Adrenal gland (tissue), 12 donors: ENCODE data around the gene ACVR1C. TPM values are rescaled to one million over a fixed set of nuclear protein-coding genes. Genes with fewer than 3 reads are reported as not detected.
A peak's percentile ranks its signal among the peaks of the same experiment; 100 is the strongest.

Experiments used
- DNase-seq, 7 donors: peaks; one replicate each; pipeline ENCODE4 v3.0.0-alpha.2; 2019 to 2020
- H3K27ac ChIP-seq, 5 donors: fragments of 200-600 bp; sonication (generic) in 4 of 5; 1 replicate in 3 of 5; 2 replicates in 2 of 5; pipeline versions ENCODE4 v1.5.1 to v1.8.0; 2016 to 2020; ENCODE audit warnings: mild to moderate bottlenecking in 1 of 5
- H3K27me3 ChIP-seq: fragments of 200-600 bp; 2 replicates; pipeline ENCODE4 v1.8.0; 2021
- H3K36me3 ChIP-seq, 2 donors: fragments of 200-600 bp; replicated peaks in 1 of 2; 1 replicate in 1 of 2; 2 replicates in 1 of 2; pipeline versions ENCODE4 v1.5.1 to v1.8.0; 2018 to 2022
- H3K4me1 ChIP-seq, 2 donors: fragments of 200-600 bp; replicated peaks in 1 of 2; 1 replicate in 1 of 2; 2 replicates in 1 of 2; pipeline versions ENCODE4 v1.5.1 to v1.8.0; 2018 to 2021
- H3K4me3 ChIP-seq, 4 donors: fragments of 200-600 bp; sonication (generic) in 3 of 4; one replicate each; pipeline ENCODE4 v1.5.1; 2016 to 2018
- H3K9me3 ChIP-seq, 3 donors: fragments of 200-600 bp; sonication (generic) in 1 of 3; replicated peaks in 1 of 3; 1 replicate in 2 of 3; 2 replicates in 1 of 3; pipeline versions ENCODE4 v1.5.1 to v1.8.0; 2016 to 2021
- CTCF ChIP-seq, 6 experiments: fragments of 450-650 bp in 4 of 6; fragments of 200-600 bp in 2 of 6; sonication (generic) in 1 of 6; IDR thresholded peaks; 1 replicate in 5 of 6; 2 replicates in 1 of 6; pipeline versions ENCODE4 v1.5.1 to v1.8.0; 2016 to 2021; ENCODE audit warnings: antibody characterized with exemption in 6 of 6, mild to moderate bottlenecking in 2 of 6, moderate library complexity in 1 of 6
- POLR2A ChIP-seq, 2 donors: fragments of 450-650 bp; IDR thresholded peaks; one replicate each; pipeline ENCODE4 v1.6.1; 2017; ENCODE audit warnings: antibody characterized with exemption in 2 of 2, mild to moderate bottlenecking in 2 of 2, moderate library complexity in 1 of 2
- WGBS, 4 donors: extraction: QIAGEN DNeasy Blood & Tissue Kit in 2 of 4; methylation state at CpG; one replicate each; pipeline versions ENCODE4 v1.1.5 to v1.1.7; 2013 to 2017; 5-methylcytosine and 5-hydroxymethylcytosine counted together
- intact Hi-C, 2 donors: fragments of 100-400 bp; cut with DNase I; formaldehyde crosslinking; loops; one replicate each; pipeline versions ENCODE4 v1.14.1 to v1.15.0; 2022 to 2023
- polyA plus RNA-seq, 3 donors: library from polyadenylated mRNA; stranded (reverse); fragments of 200-250 nt in 2 of 3; fragments of 350-450 nt in 1 of 3; fragmentation: Illumina TruSeq in 1 of 3; extraction: RNeasy Lipid Tissue Mini Kit (QIAGEN cat#74804) in 1 of 3; gene quantifications; one replicate each; pipeline ENCODE4 v1.2.3, GENCODE V29; 2013 to 2014
- total RNA-seq, 9 donors: library from RNA; depleted of rRNA in 4 of 9; stranded (reverse); fragments of >200 nt in 4 of 9; fragments of 120-200 nt in 1 of 9; fragmentation: NEBNext Ultra II Directional in 1 of 9; extraction: Animal tissue kit (Norgen Biotek cat#: 25700) in 1 of 9; gene quantifications; one replicate each; pipeline versions ENCODE4 v1.1.0 to v1.2.4, GENCODE V29; 2013 to 2023
- donor health status: healthy with polysubstance abuse.
- donor health status: Bipolar disorder and iron deficiency.
- donor health status: DM: yes; HTN: yes; CAD: no.
- donor health status: DM: no; HTN: no; CAD: no.
- donor health status: DM: no; HTN: no; CAD: no.
- donor health status: DM: yes; HTN: yes; CAD: no.

Gene ACVR1C
- total and polyA plus RNA-seq, 12 donors: 0.18 to 4.8 (median 1.0) TPM; not detected in 2

- Histone ChIP-seq H3K27ac (no peak overlapping the region), H3K36me3 (no peaks in the 10 kb centered on the region), H3K4me3 (no peak overlapping the region), H3K4me1 (peaks cover 5 to 11% of the 10 kb centered on the region in 2 donors), H3K27me3 (no peaks in the 10 kb centered on the region), H3K9me3 (no peaks in the 10 kb centered on the region)
- WGBS, 4 donors: 68 to 70% (median 69%) methylated on average over 2 of the region's 2 CpGs
- no peak for DNase-seq
- TF ChIP-seq POLR2A (IDR thresholded peaks at IDR 0.05): no peak
- TF ChIP-seq CTCF (IDR thresholded peaks at IDR 0.05): no peak
- intact Hi-C loops: no loop called here
Measured at GRCh38 chr2:157631861-157632260, 3.2 kb upstream of the ACVR1C start.

DNA sequence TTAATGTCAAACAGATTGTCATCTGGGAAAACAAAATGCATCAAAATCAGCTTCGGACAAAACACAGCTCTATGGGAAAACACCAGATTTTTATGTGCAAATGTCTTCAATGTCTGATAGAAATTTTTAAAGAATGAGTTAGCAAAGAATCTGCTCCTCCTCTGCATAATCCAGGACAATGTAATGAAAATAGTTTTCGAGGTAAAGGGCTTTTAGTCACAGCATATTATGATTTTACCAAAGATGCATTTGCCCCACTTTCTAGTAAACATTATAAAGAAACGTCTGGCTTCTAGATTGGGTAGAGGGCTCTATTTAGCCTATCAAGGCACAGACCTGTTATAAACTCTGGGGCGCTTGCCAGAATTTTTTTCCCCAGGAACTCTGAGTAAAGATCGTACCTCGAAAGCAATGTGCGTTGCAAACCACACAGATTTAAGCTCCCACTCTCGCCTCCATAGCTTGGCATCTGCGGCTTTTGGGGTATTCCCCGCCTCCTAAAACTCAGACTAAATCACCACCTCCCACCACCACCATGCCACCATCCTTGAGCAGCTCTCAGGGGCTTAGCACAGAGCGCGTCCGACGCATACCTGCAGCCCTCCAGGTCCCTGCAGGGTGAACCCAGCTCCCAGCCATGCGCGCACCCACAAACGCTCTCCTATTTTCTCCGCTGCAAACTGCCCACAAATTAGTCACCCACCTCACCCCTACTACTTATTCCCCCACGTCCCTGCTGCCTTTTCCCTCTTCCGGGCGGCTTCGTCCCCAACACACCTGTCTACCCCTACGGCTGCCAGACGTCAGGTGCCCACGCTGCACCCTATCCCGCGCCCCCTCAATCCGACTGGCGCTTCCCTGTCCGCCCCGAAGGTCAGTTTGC, 829 bp downstream of the ACVR1C start:
- no peak for DNase-seq
- WGBS, 4 donors: 4 to 7% (median 6%) methylated on average over 29 to 31 of the region's 31 CpGs
- intact Hi-C loops: no loop called here

DNA sequence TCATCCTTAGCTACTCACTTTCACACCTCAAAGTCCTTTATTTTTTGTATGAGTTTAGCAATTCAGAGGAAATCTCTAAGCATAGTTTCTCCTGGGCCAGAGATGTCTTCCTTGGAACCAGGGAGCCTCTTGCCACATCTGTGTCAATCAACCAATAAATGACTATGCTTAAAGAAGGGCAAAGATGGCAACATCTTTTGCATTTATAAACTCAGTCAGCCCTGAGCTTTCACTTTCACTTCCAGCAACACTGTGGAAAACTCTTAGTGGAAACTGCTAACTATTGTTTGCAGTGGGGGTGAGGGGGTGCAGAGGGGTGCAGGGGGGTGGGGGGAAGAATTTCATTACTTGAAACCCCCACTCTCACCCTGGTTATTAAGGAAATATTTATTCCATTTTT, 3.4 kb downstream of the ACVR1C start:
- Histone ChIP-seq H3K4me1 (peaks cover 5 to 11% of the 10 kb centered on the region in 2 donors), H3K9me3 (no peaks in the 10 kb centered on the region), H3K4me3 (no peak overlapping the region), H3K27me3 (no peaks in the 10 kb centered on the region), H3K36me3 (no peaks in the 10 kb centered on the region), H3K27ac (no peak overlapping the region)
- TF ChIP-seq CTCF (IDR thresholded peaks at IDR 0.05) (no peak), POLR2A (IDR thresholded peaks at IDR 0.05) (no peak)
- intact Hi-C loops: no loop called here
- no peak for DNase-seq

More for the DNA sequence above, 829 bp downstream of the ACVR1C start:
- no peak for TF ChIP-seq POLR2A (IDR thresholded peaks at IDR 0.05)
- no peak for TF ChIP-seq CTCF (IDR thresholded peaks at IDR 0.05)
- H3K27me3 ChIP-seq: no peaks in the 10 kb centered on the region
- H3K4me3 ChIP-seq: peak overlapping the region in 2 of 4 donors; percentile 41 to 80
- peaks cover 5 to 11% of the 10 kb centered on the region in 2 donors for H3K4me1 ChIP-seq
- H3K27ac ChIP-seq: peak overlapping the region in 1 of 5 donors; percentile 69
- no peaks in the 10 kb centered on the region for H3K9me3 ChIP-seq
- no peaks in the 10 kb centered on the region for H3K36me3 ChIP-seq

DNA sequence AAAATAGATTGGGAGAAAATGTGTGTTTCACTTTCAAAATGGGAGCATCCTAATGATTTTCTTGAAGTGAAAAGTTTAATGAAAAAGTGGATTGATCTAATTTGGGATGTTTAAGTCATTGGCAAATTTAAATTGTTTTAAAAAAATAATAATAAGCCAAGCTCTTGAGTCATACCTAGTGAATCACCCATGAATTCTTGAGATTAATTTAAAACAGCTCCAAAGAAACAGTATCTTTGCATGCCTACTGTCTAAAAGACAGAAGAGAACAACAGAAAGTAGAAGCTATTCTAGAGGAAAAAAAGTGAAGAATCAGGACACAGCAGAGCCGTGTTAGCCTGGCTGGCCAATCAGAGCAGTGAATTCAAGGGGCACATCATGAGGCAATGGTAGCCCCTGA, 7.7 kb downstream of the ACVR1C start:
- Histone ChIP-seq H3K27ac (no peak overlapping the region), H3K9me3 (no peaks in the 10 kb centered on the region), H3K36me3 (no peaks in the 10 kb centered on the region), H3K4me3 (no peak overlapping the region), H3K27me3 (peaks cover 5% of the 10 kb centered on the region), H3K4me1 (no peaks in the 10 kb centered on the region)
- no peak for DNase-seq
- intact Hi-C loops: no loop called here
- TF ChIP-seq POLR2A (IDR thresholded peaks at IDR 0.05): no peak
- no peak for TF ChIP-seq CTCF (IDR thresholded peaks at IDR 0.05)
- WGBS, 4 donors: 53 to 64% (median 56%) methylated on average over 1 of the region's 1 CpG
